ENCODE measurements around the gene HBS1L. TPM values are rescaled to one million over a fixed set of nuclear protein-coding genes. Genes with fewer than 3 reads are reported as not detected.

The HBS1L gene
- total and polyA plus RNA-seq, 4 donors, result 32.7 to 89.0 (median 52.2) TPM

GRCh38 chr6:135094403-135094821 lies 39.8 kb upstream of the HBS1L start:
- Histone ChIP-seq H3K9me3 (ENCODE audit: control insufficient read depth in 4 of 4, low read length in 3 of 4) (no peaks in the 10 kb centered on the region), H3K36me3 (ENCODE audit: control insufficient read depth in 4 of 4, insufficient read depth in 3 of 4, low read depth in 1 of 4, low read length in 3 of 4) (no peaks in the 10 kb centered on the region), H3K9ac (ENCODE audit: low read depth in 1 of 2, low read length in 2 of 2) (no peak overlapping the region), H3K4me3 (ENCODE audit: low read depth in 1 of 3, low read length in 3 of 3) (no peak overlapping the region), H3K27me3 (ENCODE audit: control insufficient read depth in 4 of 4, insufficient read depth in 4 of 4, low read length in 3 of 4) (no peaks in the 10 kb centered on the region), H3K27ac (ENCODE audit: low read depth in 1 of 2, low read length in 2 of 2) (no peak overlapping the region), H3K4me1 (ENCODE audit: control insufficient read depth in 4 of 4, insufficient read depth in 4 of 4, low read length in 3 of 4) (no peaks in the 10 kb centered on the region)
- DNase-seq (ENCODE audit: low spot score), result no peak
- TF ChIP-seq ATF3 (IDR thresholded peaks at IDR 0.05) (no peak), ZBTB33 (IDR thresholded peaks at IDR 0.05) (no peak), SP1 (IDR thresholded peaks at IDR 0.05) (no peak), RXRA (IDR thresholded peaks at IDR 0.05) (no peak), HNF4G (IDR thresholded peaks at IDR 0.05) (no peak), FOXA2 (IDR thresholded peaks at IDR 0.05) (no peak), MAX (IDR thresholded peaks at IDR 0.05) (no peak), REST (IDR thresholded peaks at IDR 0.05) (no peak), GABPA (IDR thresholded peaks at IDR 0.05 in 1 of 2, conservative IDR thresholded peaks at IDR 0.05 in 1 of 2) (no peak), HNF4A (conservative IDR thresholded peaks at IDR 0.05) (no peak), FOXA1 (IDR thresholded peaks at IDR 0.05) (no peak), JUND (IDR thresholded peaks at IDR 0.05) (no peak), TAF1 (conservative IDR thresholded peaks at IDR 0.05) (no peak), CTCF (IDR thresholded peaks at IDR 0.05; ENCODE audit: low read depth, low read length, missing input control) (no peak), EGR1 (IDR thresholded peaks at IDR 0.05; ENCODE audit: low read depth in 2 of 2) (no peak), RAD21 (IDR thresholded peaks at IDR 0.05) (no peak)
- WGBS, result 81% methylated on average over 1 of the region's 1 CpG

GRCh38 chr6:135093578-135093977 lies 39.0 kb upstream of the HBS1L start:
- no peak overlapping the region for H3K4me3 ChIP-seq (ENCODE audit: low read depth in 1 of 3, low read length in 3 of 3)
- no peak overlapping the region for H3K27ac ChIP-seq (ENCODE audit: low read depth in 1 of 2, low read length in 2 of 2)
- no peaks in the 10 kb centered on the region for H3K36me3 ChIP-seq (ENCODE audit: control insufficient read depth in 4 of 4, insufficient read depth in 3 of 4, low read depth in 1 of 4, low read length in 3 of 4)
- H3K27me3 ChIP-seq (ENCODE audit: control insufficient read depth in 4 of 4, insufficient read depth in 4 of 4, low read length in 3 of 4), result no peaks in the 10 kb centered on the region
- H3K9ac ChIP-seq (ENCODE audit: low read depth in 1 of 2, low read length in 2 of 2), result no peak overlapping the region
- H3K9me3 ChIP-seq (ENCODE audit: control insufficient read depth in 4 of 4, low read length in 3 of 4), result no peaks in the 10 kb centered on the region
- WGBS, result 85% methylated on average over 5 of the region's 5 CpGs
- H3K4me1 ChIP-seq (ENCODE audit: control insufficient read depth in 4 of 4, insufficient read depth in 4 of 4, low read length in 3 of 4), result peaks cover 0 to 6% (median 1%) of the 10 kb centered on the region in 4 donors
- no peak for DNase-seq (ENCODE audit: low spot score)
- no peak for TF ChIP-seq EGR1 (IDR thresholded peaks at IDR 0.05; ENCODE audit: low read depth in 2 of 2)
- TF ChIP-seq ATF3 (IDR thresholded peaks at IDR 0.05), result no peak
- no peak for TF ChIP-seq RXRA (IDR thresholded peaks at IDR 0.05)
- TF ChIP-seq RAD21 (IDR thresholded peaks at IDR 0.05), result no peak
- no peak for TF ChIP-seq HNF4A (conservative IDR thresholded peaks at IDR 0.05)
- no peak for TF ChIP-seq REST (IDR thresholded peaks at IDR 0.05)
- TF ChIP-seq JUND (IDR thresholded peaks at IDR 0.05), result no peak
- no peak for TF ChIP-seq SP1 (IDR thresholded peaks at IDR 0.05)
- TF ChIP-seq NR2F2 (IDR thresholded peaks at IDR 0.05), result no peak
- no peak for TF ChIP-seq TAF1 (conservative IDR thresholded peaks at IDR 0.05)
- TF ChIP-seq HNF4G (IDR thresholded peaks at IDR 0.05), result no peak
- no peak for TF ChIP-seq CTCF (IDR thresholded peaks at IDR 0.05; ENCODE audit: low read depth, low read length, missing input control)

Measured in liver (tissue), 9 donors.